Smooth muscle cell (in vitro differentiated cells): Measurements from ENCODE around the gene PRAMEF12. TPM values are rescaled to one million over a fixed set of nuclear protein-coding genes. Genes with fewer than 3 reads are reported as not detected.
"Not testable (repeated sequence)": the region's sequence is repeated elsewhere in the genome, so short reads cannot be mapped to it uniquely, and the experiment has no call there.

Experiments used
- DNase-seq: peaks from one replicate; lab custom pipeline; 2025; ENCODE audit not compliant: unreplicated experiment; lab: John Stamatoyannopoulos, UW
- H2AFZ ChIP-seq: fragments of 200-600 bp; sonication (generic); 2 replicates; pipeline ENCODE4 v1.6.0; 2016; ENCODE audit warnings: antibody characterized with exemption, low read depth, mild to moderate bottlenecking
- H3F3A ChIP-seq: fragments of 200-600 bp; sonication (generic); 2 replicates; pipeline ENCODE4 v1.6.0; 2017; ENCODE audit warnings: antibody characterized with exemption, low read depth
- H3K27ac ChIP-seq: fragments of 200-600 bp; sonication (generic); 2 replicates; pipeline ENCODE4 v1.5.1; 2016; ENCODE audit warnings: low read depth, mild to moderate bottlenecking
- H3K27me3 ChIP-seq: fragments of 200-600 bp; sonication (generic); 2 replicates; pipeline ENCODE4 v1.6.1; 2016; ENCODE audit warnings: low read depth, mild to moderate bottlenecking
- H3K36me3 ChIP-seq: fragments of 200-600 bp; sonication (generic); 2 replicates; pipeline ENCODE4 v1.5.1; 2016; ENCODE audit warnings: low read depth
- H3K4me1 ChIP-seq: fragments of 200-600 bp; sonication (generic); 2 replicates; pipeline ENCODE4 v1.5.1; 2016; ENCODE audit warnings: low read depth
- H3K4me2 ChIP-seq: fragments of 200-600 bp; sonication (generic); 2 replicates; pipeline ENCODE4 v1.6.0; 2016; ENCODE audit warnings: mild to moderate bottlenecking
- H3K4me3 ChIP-seq: fragments of 200-600 bp; sonication (generic); 2 replicates; pipeline ENCODE4 v1.5.1; 2016; ENCODE audit warnings: mild to moderate bottlenecking
- H3K79me2 ChIP-seq: fragments of 200-600 bp; sonication (generic); 2 replicates; pipeline ENCODE4 v1.6.0; 2016; ENCODE audit warnings: low read depth, mild to moderate bottlenecking
- H3K9ac ChIP-seq: fragments of 200-600 bp; sonication (generic); 2 replicates; pipeline ENCODE4 v1.6.0; 2016; ENCODE audit warnings: low read depth
- H3K9me3 ChIP-seq: fragments of 200-600 bp; sonication (generic); replicated peaks from 2 replicates; pipeline ENCODE4 v1.5.1; 2016; ENCODE audit warnings: low read depth
- H4K20me1 ChIP-seq: fragments of 200-600 bp; sonication (generic); 2 replicates; pipeline ENCODE4 v1.6.0; 2016; ENCODE audit warnings: low read depth
- WGBS: methylation state at CpG from one replicate; pipeline ENCODE4 v1.1.7; 2016; ENCODE audit warnings: low lambda C conversion rate; 5-methylcytosine and 5-hydroxymethylcytosine counted together
- polyA plus RNA-seq: library from polyadenylated mRNA; unstranded; fragments of >200 nt; fragmentation: Nextera tagmentation; extraction: Ambion mirVana; gene quantifications from 2 replicates; pipeline ENCODE4 v1.2.1, GENCODE V29; 2016
- total RNA-seq: library from RNA; depleted of rRNA; stranded (reverse); fragments of >200 nt; gene quantifications from 2 replicates; pipeline ENCODE4 v1.2.3, GENCODE V29; 2014
- TF ChIP-seq, protein P1 (sequence below): fragments of 200-600 bp; sonication (generic); IDR thresholded peaks from 2 replicates; pipeline ENCODE4 v1.5.1; 2017; ENCODE audit warnings: borderline replicate concordance, mild to moderate bottlenecking, antibody characterized with exemption; ENCODE audit not compliant: insufficient read depth, poor library complexity, severe bottlenecking

PRAMEF12 gene
- total and polyA plus RNA-seq, 2 experiments from 2014 or later = not detected

DNA sequence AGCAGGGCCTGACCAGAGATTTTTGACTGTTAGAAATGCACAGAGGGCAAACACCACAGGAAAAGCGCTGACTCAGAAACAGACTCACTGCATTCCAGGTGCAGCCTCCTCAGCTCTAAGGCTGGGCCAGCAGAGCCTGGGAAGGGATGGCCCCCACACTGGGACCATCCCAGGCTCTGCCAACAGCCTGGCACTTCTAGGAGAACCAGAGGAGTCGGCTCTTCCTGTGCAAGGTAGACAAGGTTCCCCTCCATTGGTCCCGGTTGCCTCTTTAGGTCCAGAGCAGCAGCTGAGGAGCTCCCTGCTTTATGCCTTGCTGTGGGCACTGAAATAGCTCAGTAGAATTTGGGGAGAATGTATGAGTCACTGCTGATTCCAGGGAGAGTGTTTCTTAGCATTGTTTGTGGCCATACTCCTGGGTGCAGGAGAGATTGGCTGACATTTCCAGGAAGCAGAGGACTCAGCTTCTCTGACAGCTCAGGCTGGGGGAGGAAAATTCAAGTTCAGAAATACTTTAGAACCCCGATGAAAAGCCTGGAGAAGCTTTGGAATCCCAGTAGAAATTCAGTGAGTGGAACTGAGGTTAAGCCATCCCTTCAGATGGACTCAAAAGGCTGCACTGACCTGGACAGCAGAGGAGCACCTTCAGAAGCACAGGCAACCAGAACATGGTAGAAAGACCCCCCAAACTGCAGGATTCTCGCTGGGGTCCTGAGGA is 37.3 kb downstream of the PRAMEF12 start:
- Histone ChIP-seq H2AFZ (no peak overlapping the region), H3K9me3 (no peaks in the 10 kb centered on the region)

DNA sequence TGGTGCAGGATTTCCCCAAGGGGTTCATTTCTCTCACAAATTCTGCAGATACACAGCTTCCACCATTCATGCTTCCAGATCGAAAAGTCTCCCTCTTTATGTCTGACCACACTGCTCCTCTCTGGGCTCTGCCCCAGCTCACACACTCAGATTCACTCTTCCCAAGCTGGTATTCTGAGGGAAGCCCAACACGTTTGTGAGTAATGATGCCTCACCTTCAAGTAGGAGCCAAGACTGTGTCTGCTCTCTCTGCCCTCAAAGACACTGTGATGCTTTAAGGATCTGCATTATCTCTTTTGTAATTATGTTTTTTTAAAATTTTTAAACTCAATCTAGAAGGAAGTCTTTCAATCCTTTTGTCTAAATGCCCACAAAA is 37.9 kb downstream of the PRAMEF12 start:
- Histone ChIP-seq H3K27ac (no peak overlapping the region), H4K20me1 (no peaks in the 10 kb centered on the region), H3K4me3 (no peak overlapping the region), H3F3A (no peaks in the 10 kb centered on the region), H3K9me3 (no peaks in the 10 kb centered on the region), H3K36me3 (no peaks in the 10 kb centered on the region), H2AFZ (no peak overlapping the region), H3K9ac (no peak overlapping the region), H3K4me1 (no peaks in the 10 kb centered on the region), H3K27me3 (no peaks in the 10 kb centered on the region), H3K4me2 (no peak overlapping the region), H3K79me2 (no peaks in the 10 kb centered on the region)
- DNase-seq = no peak
- TF ChIP-seq, protein P1, sequence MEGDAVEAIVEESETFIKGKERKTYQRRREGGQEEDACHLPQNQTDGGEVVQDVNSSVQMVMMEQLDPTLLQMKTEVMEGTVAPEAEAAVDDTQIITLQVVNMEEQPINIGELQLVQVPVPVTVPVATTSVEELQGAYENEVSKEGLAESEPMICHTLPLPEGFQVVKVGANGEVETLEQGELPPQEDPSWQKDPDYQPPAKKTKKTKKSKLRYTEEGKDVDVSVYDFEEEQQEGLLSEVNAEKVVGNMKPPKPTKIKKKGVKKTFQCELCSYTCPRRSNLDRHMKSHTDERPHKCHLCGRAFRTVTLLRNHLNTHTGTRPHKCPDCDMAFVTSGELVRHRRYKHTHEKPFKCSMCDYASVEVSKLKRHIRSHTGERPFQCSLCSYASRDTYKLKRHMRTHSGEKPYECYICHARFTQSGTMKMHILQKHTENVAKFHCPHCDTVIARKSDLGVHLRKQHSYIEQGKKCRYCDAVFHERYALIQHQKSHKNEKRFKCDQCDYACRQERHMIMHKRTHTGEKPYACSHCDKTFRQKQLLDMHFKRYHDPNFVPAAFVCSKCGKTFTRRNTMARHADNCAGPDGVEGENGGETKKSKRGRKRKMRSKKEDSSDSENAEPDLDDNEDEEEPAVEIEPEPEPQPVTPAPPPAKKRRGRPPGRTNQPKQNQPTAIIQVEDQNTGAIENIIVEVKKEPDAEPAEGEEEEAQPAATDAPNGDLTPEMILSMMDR = no peak
- WGBS = 45% methylated on average over 2 of the region's 2 CpGs

More for the DNA sequence above, 37.3 kb downstream of the PRAMEF12 start:
- Histone ChIP-seq H3K4me1 (no peaks in the 10 kb centered on the region), H3K27ac (no peak overlapping the region), H3K4me2 (no peak overlapping the region), H4K20me1 (no peaks in the 10 kb centered on the region), H3F3A (no peaks in the 10 kb centered on the region), H3K36me3 (no peaks in the 10 kb centered on the region), H3K27me3 (no peaks in the 10 kb centered on the region), H3K4me3 (no peak overlapping the region), H3K79me2 (no peaks in the 10 kb centered on the region), H3K9ac (no peak overlapping the region)
- DNase-seq = no peak
- 57% methylated on average over 5 of the region's 5 CpGs for WGBS
- TF ChIP-seq, protein P1 = no peak

DNA sequence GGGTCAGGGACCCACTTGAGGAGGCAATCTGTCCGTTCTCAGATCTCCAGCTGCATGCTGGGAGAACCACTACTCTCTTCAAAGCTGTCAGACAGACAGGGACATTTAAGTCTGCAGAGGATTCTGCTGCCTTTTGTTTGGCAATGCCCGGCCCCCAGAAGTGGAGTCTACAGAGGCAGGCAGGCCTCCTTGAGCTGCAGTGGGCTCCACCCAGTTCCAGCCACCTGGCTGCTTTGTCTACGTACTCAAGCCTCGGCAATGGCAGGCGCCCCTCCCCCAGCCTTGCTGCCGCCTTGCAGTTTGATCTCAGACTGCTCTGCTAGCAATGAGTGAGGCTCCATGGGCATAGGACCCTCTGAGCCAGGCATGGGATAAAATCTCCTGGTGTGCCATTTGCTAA is 45.5 kb downstream of the PRAMEF12 start:
- H3K9me3 ChIP-seq, H3K9ac ChIP-seq, H3K36me3 ChIP-seq, H3K27ac ChIP-seq, DNase-seq, H4K20me1 ChIP-seq, H3K4me2 ChIP-seq, H3K4me1 ChIP-seq, H3K27me3 ChIP-seq, H3K79me2 ChIP-seq, H2AFZ ChIP-seq, H3K4me3 ChIP-seq, H3F3A ChIP-seq: not testable (repeated sequence)
- WGBS = 72% methylated on average over 6 of the region's 6 CpGs

Other genes starting within 250 kb of the PRAMEF12 start
- 2.7 and 9.5 TPM in 2 replicates for gene DHRS3, start 155.5 kb upstream of the PRAMEF12 start, total RNA-seq
- 0.89 and 2.8 TPM in 2 replicates for gene DHRS3, start 155.5 kb upstream of the PRAMEF12 start, polyA plus RNA-seq
- gene AADACL4, start 129.7 kb upstream of the PRAMEF12 start, total RNA-seq = not detected in 2 replicates
- not detected in 2 replicates for gene AADACL4, start 129.7 kb upstream of the PRAMEF12 start, polyA plus RNA-seq
- gene AADACL3, start 57.6 kb upstream of the PRAMEF12 start, total RNA-seq = 0.13 TPM in 1 of 2 replicates, not detected in the other
- 0.25 TPM in 1 of 2 replicates, not detected in the other for gene AADACL3, start 57.6 kb upstream of the PRAMEF12 start, polyA plus RNA-seq
- not detected in 2 replicates for gene CFAP107, start 27.5 kb upstream of the PRAMEF12 start, total RNA-seq
- not detected in 2 replicates for gene CFAP107, start 27.5 kb upstream of the PRAMEF12 start, polyA plus RNA-seq
- gene PRAMEF1, start 17.7 kb downstream of the PRAMEF12 start, total RNA-seq = not detected in 2 replicates
- gene PRAMEF1, start 17.7 kb downstream of the PRAMEF12 start, polyA plus RNA-seq = not detected in 2 replicates
- not detected in 2 replicates for gene PRAMEF11, start 57.7 kb downstream of the PRAMEF12 start, total RNA-seq
- not detected in 2 replicates for gene PRAMEF11, start 57.7 kb downstream of the PRAMEF12 start, polyA plus RNA-seq
- not detected in 2 replicates for gene HNRNPCL1, start 75.0 kb downstream of the PRAMEF12 start, total RNA-seq
- gene HNRNPCL1, start 75.0 kb downstream of the PRAMEF12 start, polyA plus RNA-seq = not detected in 2 replicates
- gene PRAMEF2, start 83.3 kb downstream of the PRAMEF12 start, total RNA-seq = not detected in 2 replicates
- not detected in 2 replicates for gene PRAMEF2, start 83.3 kb downstream of the PRAMEF12 start, polyA plus RNA-seq
- not detected in 2 replicates for gene PRAMEF4, start 112.5 kb downstream of the PRAMEF12 start, total RNA-seq
- gene PRAMEF4, start 112.5 kb downstream of the PRAMEF12 start, polyA plus RNA-seq = not detected in 2 replicates
- gene PRAMEF10, start 124.5 kb downstream of the PRAMEF12 start, total RNA-seq = not detected in 2 replicates
- not detected in 2 replicates for gene PRAMEF10, start 124.5 kb downstream of the PRAMEF12 start, polyA plus RNA-seq
- not detected in 2 replicates for gene PRAMEF7, start 142.9 kb downstream of the PRAMEF12 start, total RNA-seq
- not detected in 2 replicates for gene PRAMEF7, start 142.9 kb downstream of the PRAMEF12 start, polyA plus RNA-seq
- gene PRAMEF6, start 173.8 kb downstream of the PRAMEF12 start, total RNA-seq = not detected in 2 replicates
- not detected in 2 replicates for gene PRAMEF6, start 173.8 kb downstream of the PRAMEF12 start, polyA plus RNA-seq